Activated CD8-positive, alpha-beta T cell treated with anti-CD3 and anti-CD28 coated beads for 36 hours (primary cell): ENCODE data around the gene NME7. TPM values are rescaled to one million over a fixed set of nuclear protein-coding genes. Genes with fewer than 3 reads are reported as not detected.
"Not testable (repeated sequence)": the region's sequence is repeated elsewhere in the genome, so short reads cannot be mapped to it uniquely, and the experiment has no call there.

Experiments
- ATAC-seq: fragments of 200-7000 bp; cut with Tn5 transposase; one replicate; pipeline ENCODE4 v1.10.0; 2021; ENCODE audit warnings: mild to moderate bottlenecking, moderate library complexity
- CTCF ChIA-PET: fragments of 350-600 bp; sonication (Branson Sonifier 250); formaldehyde crosslinking; loops from one replicate; lab custom pipeline; 2021; ENCODE audit warnings: antibody characterized with exemption; lab: Charles Lee
- POLR2A ChIA-PET: fragments of 350-600 bp; sonication (Branson Sonifier 250); formaldehyde crosslinking; loops from one replicate; lab custom pipeline; 2021; ENCODE audit warnings: antibody characterized with exemption; lab: Charles Lee
- DNase-seq: peaks from one replicate; pipeline ENCODE4 v3.0.0-alpha.2; 2020
- H3K27ac Mint-ChIP-seq: one replicate; pipeline ENCODE4 v1.8.0; 2021; ENCODE audit warnings: mild to moderate bottlenecking, mixed read lengths
- H3K27me3 Mint-ChIP-seq: one replicate; pipeline ENCODE4 v1.8.0; 2021; ENCODE audit warnings: mixed read lengths
- H3K36me3 Mint-ChIP-seq: one replicate; pipeline ENCODE4 v1.8.0; 2021; ENCODE audit warnings: low read depth, mixed read lengths
- H3K4me1 Mint-ChIP-seq: one replicate; pipeline ENCODE4 v1.8.0; 2021; ENCODE audit warnings: low read depth, mixed read lengths
- H3K4me3 Mint-ChIP-seq: one replicate; pipeline ENCODE4 v1.8.0; 2021; ENCODE audit warnings: mild to moderate bottlenecking, moderate library complexity, mixed read lengths
- H3K9me3 Mint-ChIP-seq: one replicate; pipeline ENCODE4 v1.8.0; 2021; ENCODE audit warnings: mixed read lengths
- intact Hi-C: fragments of 100-400 bp; cut with micrococcal nuclease; formaldehyde crosslinking; loops from one replicate; pipeline ENCODE4 v1.10.0; 2022
- total RNA-seq, 2 experiments: library from RNA; stranded (reverse); gene quantifications; one replicate each; pipeline ENCODE4 v1.2.3, GENCODE V29; 2021
- TF ChIP-seq, protein P1 (sequence below): fragments of 200-600 bp; IDR thresholded peaks from one replicate; pipeline ENCODE4 v1.8.0; 2022; ENCODE audit warnings: antibody characterized with exemption, mild to moderate bottlenecking

NME7 gene
- total RNA-seq, 2 experiments from 2014 or later: 15.3 to 17.4 TPM

DNA sequence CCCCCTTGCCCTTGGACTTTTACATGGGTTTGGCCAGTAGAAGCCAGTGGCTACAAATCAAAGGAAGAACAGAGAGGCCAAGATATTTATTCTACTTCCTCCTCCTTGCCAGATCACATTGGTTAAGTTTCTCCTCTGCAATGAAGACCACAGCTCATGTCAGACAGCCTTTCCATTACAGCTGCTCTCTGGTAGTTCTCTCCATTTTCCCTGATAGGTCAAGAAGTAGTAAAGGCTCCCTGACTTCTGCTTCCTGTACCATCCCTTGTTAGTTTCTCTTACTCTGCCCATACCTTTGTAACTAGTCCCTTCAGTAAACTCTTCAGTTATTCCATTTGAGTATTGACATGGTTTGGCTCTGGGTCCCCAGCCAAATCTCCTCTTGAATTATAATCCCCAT is 27.8 kb downstream of the NME7 start:
- H3K27me3 Mint-ChIP-seq: no peaks in the 10 kb centered on the region
- H3K4me3 Mint-ChIP-seq: no peak overlapping the region
- ChIA-PET CTCF (interaction anchor here (0.9 to 2.6 kb wide), 2 partner anchors 8 to 736 kb away, joined by 3 to 13 read pairs; no protein-coding TSS in a partner anchor), POLR2A (no interaction called here)
- peak overlapping the region; percentile 17 for H3K27ac Mint-ChIP-seq
- H3K4me1 Mint-ChIP-seq: peaks cover 25% of the 10 kb centered on the region
- DNase-seq: no peak
- ATAC-seq: peak; percentile 58
- TF ChIP-seq, protein P1, sequence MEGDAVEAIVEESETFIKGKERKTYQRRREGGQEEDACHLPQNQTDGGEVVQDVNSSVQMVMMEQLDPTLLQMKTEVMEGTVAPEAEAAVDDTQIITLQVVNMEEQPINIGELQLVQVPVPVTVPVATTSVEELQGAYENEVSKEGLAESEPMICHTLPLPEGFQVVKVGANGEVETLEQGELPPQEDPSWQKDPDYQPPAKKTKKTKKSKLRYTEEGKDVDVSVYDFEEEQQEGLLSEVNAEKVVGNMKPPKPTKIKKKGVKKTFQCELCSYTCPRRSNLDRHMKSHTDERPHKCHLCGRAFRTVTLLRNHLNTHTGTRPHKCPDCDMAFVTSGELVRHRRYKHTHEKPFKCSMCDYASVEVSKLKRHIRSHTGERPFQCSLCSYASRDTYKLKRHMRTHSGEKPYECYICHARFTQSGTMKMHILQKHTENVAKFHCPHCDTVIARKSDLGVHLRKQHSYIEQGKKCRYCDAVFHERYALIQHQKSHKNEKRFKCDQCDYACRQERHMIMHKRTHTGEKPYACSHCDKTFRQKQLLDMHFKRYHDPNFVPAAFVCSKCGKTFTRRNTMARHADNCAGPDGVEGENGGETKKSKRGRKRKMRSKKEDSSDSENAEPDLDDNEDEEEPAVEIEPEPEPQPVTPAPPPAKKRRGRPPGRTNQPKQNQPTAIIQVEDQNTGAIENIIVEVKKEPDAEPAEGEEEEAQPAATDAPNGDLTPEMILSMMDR: no peak
- intact Hi-C loops: loop anchor here (10.0 kb wide), 1 partner anchor 735 kb away; no protein-coding TSS in a partner anchor
- H3K9me3 Mint-ChIP-seq: peaks cover 14% of the 10 kb centered on the region
- H3K36me3 Mint-ChIP-seq: peaks cover 35% of the 10 kb centered on the region

DNA sequence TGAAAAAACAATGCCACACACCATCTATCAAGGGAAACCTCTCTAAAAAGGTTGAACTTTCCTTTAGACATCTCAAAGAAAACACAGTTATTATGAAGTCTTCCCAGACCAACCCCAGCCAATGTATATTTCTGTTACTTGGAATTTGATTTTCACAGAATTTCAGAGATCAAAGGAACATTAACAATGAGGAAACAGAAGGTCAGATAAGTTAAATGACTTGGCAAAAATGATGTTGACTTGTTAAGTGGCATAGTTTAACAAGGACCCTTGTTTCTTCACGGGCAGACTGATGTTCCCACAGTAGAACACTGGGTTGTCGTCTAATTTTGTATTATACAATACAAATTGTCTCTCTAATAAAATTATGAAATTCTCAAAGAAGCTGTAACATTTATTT is 29.0 kb downstream of the NME7 start:
- ChIA-PET POLR2A (interaction anchor here (1.0 kb wide), 1 partner anchor 24 kb away, joined by 3 read pairs; no protein-coding TSS in a partner anchor), CTCF (interaction anchor here (0.8 to 2.6 kb wide), 2 partner anchors 10 to 703 kb away, joined by 3 to 13 read pairs; no protein-coding TSS in a partner anchor)
- ATAC-seq (no peak), DNase-seq (no peak)
- intact Hi-C loops: no loop called here
- Mint-ChIP-seq H3K27ac (peak overlapping the region; percentile 1), H3K4me3 (no peak overlapping the region), H3K9me3 (peaks cover 16% of the 10 kb centered on the region), H3K4me1 (peaks cover 29% of the 10 kb centered on the region), H3K36me3 (peaks cover 42% of the 10 kb centered on the region), H3K27me3 (no peaks in the 10 kb centered on the region)
- TF ChIP-seq, protein P1: no peak

DNA sequence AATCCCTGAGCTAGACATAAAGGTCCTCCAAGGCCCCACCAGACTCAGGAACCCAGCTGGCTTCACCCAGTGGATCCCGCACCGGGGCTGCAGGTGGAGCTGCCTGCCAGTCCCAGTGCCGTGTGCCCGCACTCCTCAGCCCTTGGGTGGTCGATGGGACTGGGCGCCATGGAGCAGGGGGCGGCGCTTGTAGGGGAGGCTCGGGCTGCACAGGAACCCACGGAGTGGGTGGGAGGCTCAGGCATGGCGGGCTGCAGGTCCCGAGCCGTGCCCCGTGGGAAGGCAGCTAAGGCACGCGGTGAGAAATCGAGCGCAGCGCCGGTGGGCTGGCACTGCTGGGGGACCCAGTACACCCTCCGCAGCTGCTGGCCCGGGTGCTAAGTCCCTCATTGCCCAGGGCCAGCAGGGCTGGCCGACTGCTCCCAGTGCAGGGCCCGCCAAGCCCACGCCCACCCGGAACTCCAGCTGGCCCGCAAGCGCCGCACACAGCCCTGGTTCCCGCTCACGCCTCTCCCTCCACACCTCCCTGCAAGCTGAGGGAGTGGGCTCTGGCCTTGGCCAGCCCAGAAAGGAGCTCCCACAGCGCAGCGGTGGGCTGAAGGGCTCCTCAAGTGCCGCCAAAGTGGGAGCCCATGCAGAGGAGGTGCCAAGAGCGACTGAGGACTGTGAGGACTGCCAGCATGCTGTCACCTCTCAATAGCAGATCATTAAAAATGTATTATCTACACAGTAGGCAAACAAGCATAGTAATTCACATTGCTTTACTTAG is 30.5 kb downstream of the NME7 start:
- CTCF ChIA-PET: interaction anchor here (2.3 kb wide), 1 partner anchor 11 kb away, joined by 12 read pairs; no protein-coding TSS in a partner anchor

DNA sequence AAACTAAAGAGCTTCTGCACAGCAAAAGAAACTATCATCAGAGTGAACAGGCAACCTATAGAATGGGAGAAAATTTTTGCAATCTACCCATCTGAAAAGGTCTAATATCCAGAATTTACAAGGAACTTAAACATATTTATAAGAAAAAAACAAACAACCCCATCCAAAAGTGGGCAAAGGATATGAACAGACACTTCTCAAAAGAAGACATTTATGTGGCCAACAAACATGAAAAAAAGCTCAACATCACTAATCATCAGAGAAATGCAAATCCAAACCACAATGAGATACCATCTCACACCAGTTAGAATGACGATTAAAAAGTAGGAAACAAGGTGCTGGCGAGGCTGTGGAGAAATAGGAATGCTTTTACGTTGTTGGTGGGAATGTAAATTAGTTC is 32.9 kb downstream of the NME7 start:
- H3K4me3 Mint-ChIP-seq, POLR2A ChIA-PET, DNase-seq, H3K27ac Mint-ChIP-seq, intact Hi-C loops, ATAC-seq, H3K27me3 Mint-ChIP-seq: not testable (repeated sequence)
- H3K36me3 Mint-ChIP-seq: peaks cover 50% of the 10 kb centered on the region
- H3K4me1 Mint-ChIP-seq: peaks cover 19% of the 10 kb centered on the region
- CTCF ChIA-PET: interaction anchor here (0.7 to 1.6 kb wide), 3 partner anchors 14 to 731 kb away, joined by 4 to 6 read pairs (median 5); no protein-coding TSS in a partner anchor
- H3K9me3 Mint-ChIP-seq: peaks cover 18% of the 10 kb centered on the region

More for the DNA sequence above, 30.5 kb downstream of the NME7 start:
- H3K4me1 Mint-ChIP-seq: peaks cover 30% of the 10 kb centered on the region
- H3K9me3 Mint-ChIP-seq: peaks cover 17% of the 10 kb centered on the region
- H3K27me3 Mint-ChIP-seq, DNase-seq, ATAC-seq, H3K27ac Mint-ChIP-seq, POLR2A ChIA-PET, H3K4me3 Mint-ChIP-seq, intact Hi-C loops: not testable (repeated sequence)
- peaks cover 46% of the 10 kb centered on the region for H3K36me3 Mint-ChIP-seq

DNA sequence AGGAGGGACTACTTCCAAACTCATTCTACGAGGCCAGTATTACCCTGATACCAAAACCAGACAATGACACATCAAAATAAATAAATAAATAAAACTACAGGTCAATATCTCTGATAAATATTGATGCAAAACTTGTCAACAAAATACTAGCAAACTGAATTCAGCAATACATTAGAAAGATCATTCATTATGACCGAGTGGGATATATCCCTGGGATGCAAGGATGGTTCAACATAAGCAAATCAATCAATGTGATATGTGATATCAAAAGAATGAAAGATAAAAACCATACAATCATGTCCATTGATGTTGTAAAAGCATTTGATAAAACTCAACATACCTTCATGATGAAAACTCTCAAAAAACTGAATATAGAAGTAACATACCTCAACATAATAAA is 36.7 kb downstream of the NME7 start:
- ATAC-seq: no peak
- peaks cover 15% of the 10 kb centered on the region for H3K9me3 Mint-ChIP-seq
- H3K27ac Mint-ChIP-seq: no peak overlapping the region
- CTCF ChIA-PET: no interaction called here
- POLR2A ChIA-PET: no interaction called here
- H3K27me3 Mint-ChIP-seq: no peaks in the 10 kb centered on the region
- no peak for DNase-seq
- H3K36me3 Mint-ChIP-seq: peaks cover 44% of the 10 kb centered on the region
- TF ChIP-seq, protein P1: no peak
- intact Hi-C loops: no loop called here
- H3K4me3 Mint-ChIP-seq: no peak overlapping the region
- peaks cover 27% of the 10 kb centered on the region for H3K4me1 Mint-ChIP-seq

DNA sequence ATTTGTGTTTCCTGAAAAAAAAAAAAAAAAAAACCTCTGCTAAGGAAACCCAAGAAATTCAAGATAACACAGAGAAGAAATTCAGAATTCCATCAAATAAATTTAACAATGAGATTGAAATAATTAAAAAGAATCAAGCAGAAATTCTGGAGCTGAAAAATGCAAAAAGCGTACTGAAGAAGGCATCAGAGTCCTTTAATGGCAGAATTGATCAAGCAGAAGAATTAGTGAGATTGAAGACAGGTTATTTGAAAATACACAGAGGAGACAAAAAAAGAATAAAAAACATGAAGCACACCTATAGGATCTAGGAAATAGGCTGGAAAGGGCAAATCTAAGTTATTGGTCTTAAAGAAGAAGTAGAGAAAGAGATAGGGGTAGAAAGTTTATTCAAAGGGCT is 38.2 kb downstream of the NME7 start:
- no peak for DNase-seq
- H3K27ac Mint-ChIP-seq: no peak overlapping the region
- intact Hi-C loops: no loop called here
- ChIA-PET POLR2A (no interaction called here), CTCF (interaction anchor here (0.8 kb wide), 1 partner anchor 19 kb away, joined by 3 read pairs; no protein-coding TSS in a partner anchor)
- H3K36me3 Mint-ChIP-seq: peaks cover 32% of the 10 kb centered on the region
- H3K9me3 Mint-ChIP-seq: peaks cover 12% of the 10 kb centered on the region
- no peak overlapping the region for H3K4me3 Mint-ChIP-seq
- no peaks in the 10 kb centered on the region for H3K27me3 Mint-ChIP-seq
- peaks cover 29% of the 10 kb centered on the region for H3K4me1 Mint-ChIP-seq
- TF ChIP-seq, protein P1: no peak
- ATAC-seq: no peak
